ENCODE data around the gene STX1A.

GRCh38 chr7:73704640-73705550, 14.6 kb downstream of the STX1A start:
- TF ChIP-seq POLR2AphosphoS5 (IDR thresholded peaks at IDR 0.05), result no peak
- TF ChIP-seq POLR2A (IDR thresholded peaks at IDR 0.05), result no peak
- TF ChIP-seq, protein P1, sequence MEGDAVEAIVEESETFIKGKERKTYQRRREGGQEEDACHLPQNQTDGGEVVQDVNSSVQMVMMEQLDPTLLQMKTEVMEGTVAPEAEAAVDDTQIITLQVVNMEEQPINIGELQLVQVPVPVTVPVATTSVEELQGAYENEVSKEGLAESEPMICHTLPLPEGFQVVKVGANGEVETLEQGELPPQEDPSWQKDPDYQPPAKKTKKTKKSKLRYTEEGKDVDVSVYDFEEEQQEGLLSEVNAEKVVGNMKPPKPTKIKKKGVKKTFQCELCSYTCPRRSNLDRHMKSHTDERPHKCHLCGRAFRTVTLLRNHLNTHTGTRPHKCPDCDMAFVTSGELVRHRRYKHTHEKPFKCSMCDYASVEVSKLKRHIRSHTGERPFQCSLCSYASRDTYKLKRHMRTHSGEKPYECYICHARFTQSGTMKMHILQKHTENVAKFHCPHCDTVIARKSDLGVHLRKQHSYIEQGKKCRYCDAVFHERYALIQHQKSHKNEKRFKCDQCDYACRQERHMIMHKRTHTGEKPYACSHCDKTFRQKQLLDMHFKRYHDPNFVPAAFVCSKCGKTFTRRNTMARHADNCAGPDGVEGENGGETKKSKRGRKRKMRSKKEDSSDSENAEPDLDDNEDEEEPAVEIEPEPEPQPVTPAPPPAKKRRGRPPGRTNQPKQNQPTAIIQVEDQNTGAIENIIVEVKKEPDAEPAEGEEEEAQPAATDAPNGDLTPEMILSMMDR (IDR thresholded peaks at IDR 0.05), result no peak
